Tibial artery (tissue), 4 donors: ENCODE data around the gene RAD51B.
A peak's percentile ranks its signal among the peaks of the same experiment; 100 is the strongest.

Experiments
- DNase-seq, 2 donors: peaks; one replicate each; pipeline ENCODE4 v3.0.0-alpha.2; 2019
- H3K27ac ChIP-seq, 2 donors: fragments of 200-600 bp; sonication (generic) in 1 of 2; 1 replicate in 1 of 2; 2 replicates in 1 of 2; pipeline ENCODE4 v1.5.1; 2018 to 2019; ENCODE audit warnings: mild to moderate bottlenecking in 1 of 2
- H3K27me3 ChIP-seq, 2 donors: fragments of 200-600 bp; sonication (generic) in 1 of 2; one replicate each; pipeline versions ENCODE4 v1.5.1 to v1.6.0; 2016 to 2019
- H3K36me3 ChIP-seq, 3 donors: fragments of 200-600 bp; sonication (generic) in 2 of 3; one replicate each; pipeline ENCODE4 v1.5.1; 2016 to 2019; ENCODE audit warnings: mild to moderate bottlenecking in 2 of 3
- H3K4me1 ChIP-seq, 4 donors: fragments of 200-600 bp; sonication (generic) in 2 of 4; 1 replicate in 3 of 4; 2 replicates in 1 of 4; pipeline ENCODE4 v1.5.1; 2016 to 2019
- H3K4me3 ChIP-seq, 2 donors: fragments of 200-600 bp; sonication (generic) in 1 of 2; 1 replicate in 1 of 2; 2 replicates in 1 of 2; pipeline ENCODE4 v1.5.1; 2018 to 2019; ENCODE audit warnings: mild to moderate bottlenecking in 2 of 2
- H3K9me3 ChIP-seq, 3 donors: fragments of 200-600 bp; sonication (generic) in 1 of 3; one replicate each; pipeline ENCODE4 v1.5.1; 2016 to 2019
- CTCF ChIP-seq, 2 experiments: fragments of 200-600 bp in 1 of 2; fragments of 450-650 bp in 1 of 2; IDR thresholded peaks; one replicate each; pipeline ENCODE4 v1.5.1; 2017 to 2019; ENCODE audit warnings: antibody characterized with exemption in 2 of 2, mild to moderate bottlenecking in 1 of 2, moderate library complexity in 1 of 2
- intact Hi-C: fragments of 100-400 bp; cut with DNase I; formaldehyde crosslinking; loops from one replicate; pipeline ENCODE4 v1.15.0; 2023; ENCODE audit warnings: low total_unique reads

The RAD51B gene

GRCh38 chr14:68691031-68691791 lies 871.6 kb downstream of the RAD51B start:
- Histone ChIP-seq H3K27ac (no peak overlapping the region), H3K4me1 (peaks cover 0 to 43% (median 21%) of the 10 kb centered on the region in 4 donors), H3K4me3 (no peak overlapping the region), H3K27me3 (no peaks in the 10 kb centered on the region), H3K36me3 (no peaks in the 10 kb centered on the region), H3K9me3 (no peaks in the 10 kb centered on the region)
- intact Hi-C loops = no loop called here
- no peak for TF ChIP-seq CTCF (IDR thresholded peaks at IDR 0.05)
- DNase-seq = peak; percentile 7 to 54

- no peak for TF ChIP-seq CTCF (IDR thresholded peaks at IDR 0.05)
- DNase-seq = peak in 1 of 2 donors; percentile 51
Observed at GRCh38 chr14:68691792-68692118, 872.2 kb downstream of the RAD51B start.

GRCh38 chr14:68692216-68692615 lies 872.6 kb downstream of the RAD51B start:
- peak; percentile 40 to 54 for DNase-seq
- Histone ChIP-seq H3K27me3 (no peaks in the 10 kb centered on the region), H3K27ac (no peak overlapping the region), H3K4me1 (peaks cover 0 to 48% (median 22%) of the 10 kb centered on the region in 4 donors), H3K9me3 (no peaks in the 10 kb centered on the region), H3K4me3 (no peak overlapping the region), H3K36me3 (no peaks in the 10 kb centered on the region)
- no peak for TF ChIP-seq CTCF (IDR thresholded peaks at IDR 0.05)
- intact Hi-C loops = no loop called here

More at GRCh38 chr14:68691792-68692118, 872.2 kb downstream of the RAD51B start:
- Histone ChIP-seq H3K4me1 (peaks cover 0 to 48% (median 22%) of the 10 kb centered on the region in 4 donors), H3K27me3 (no peaks in the 10 kb centered on the region), H3K36me3 (no peaks in the 10 kb centered on the region), H3K4me3 (no peak overlapping the region), H3K9me3 (no peaks in the 10 kb centered on the region), H3K27ac (no peak overlapping the region)
- intact Hi-C loops = no loop called here

- peaks cover 0 to 48% (median 22%) of the 10 kb centered on the region in 4 donors for H3K4me1 ChIP-seq
- peak; percentile 38 to 65 for DNase-seq
- peak overlapping the region in 1 of 2 donors; percentile 46 for H3K27ac ChIP-seq
- H3K4me3 ChIP-seq = no peak overlapping the region
- intact Hi-C loops = no loop called here
- H3K9me3 ChIP-seq = no peaks in the 10 kb centered on the region
- no peaks in the 10 kb centered on the region for H3K27me3 ChIP-seq
- H3K36me3 ChIP-seq = no peaks in the 10 kb centered on the region
- TF ChIP-seq CTCF (IDR thresholded peaks at IDR 0.05) = no peak
Observed at GRCh38 chr14:68692916-68693771, 873.6 kb downstream of the RAD51B start.

- peaks cover 0 to 44% (median 20%) of the 10 kb centered on the region in 4 donors for H3K4me1 ChIP-seq
- H3K4me3 ChIP-seq = no peak overlapping the region
- H3K27me3 ChIP-seq = no peaks in the 10 kb centered on the region
- peak overlapping the region in 1 of 2 donors; percentile 46 for H3K27ac ChIP-seq
- H3K9me3 ChIP-seq = no peaks in the 10 kb centered on the region
- H3K36me3 ChIP-seq = no peaks in the 10 kb centered on the region
- no peak for TF ChIP-seq CTCF (IDR thresholded peaks at IDR 0.05)
- peak; percentile 12 to 48 for DNase-seq
- intact Hi-C loops = no loop called here
Observed at GRCh38 chr14:68693926-68694325, 874.3 kb downstream of the RAD51B start.
